GM19238 (cell line): Measurements from ENCODE around the gene KYNU.
"Not testable (repeated sequence)": the region's sequence is repeated elsewhere in the genome, so short reads cannot be mapped to it uniquely, and the experiment has no call there.

Source experiments
- DNase-seq: peaks from one replicate; pipeline ENCODE4 v3.0.0; 2011; ENCODE audit warnings: low spot score; ENCODE audit not compliant: insufficient read length

KYNU gene

DNA sequence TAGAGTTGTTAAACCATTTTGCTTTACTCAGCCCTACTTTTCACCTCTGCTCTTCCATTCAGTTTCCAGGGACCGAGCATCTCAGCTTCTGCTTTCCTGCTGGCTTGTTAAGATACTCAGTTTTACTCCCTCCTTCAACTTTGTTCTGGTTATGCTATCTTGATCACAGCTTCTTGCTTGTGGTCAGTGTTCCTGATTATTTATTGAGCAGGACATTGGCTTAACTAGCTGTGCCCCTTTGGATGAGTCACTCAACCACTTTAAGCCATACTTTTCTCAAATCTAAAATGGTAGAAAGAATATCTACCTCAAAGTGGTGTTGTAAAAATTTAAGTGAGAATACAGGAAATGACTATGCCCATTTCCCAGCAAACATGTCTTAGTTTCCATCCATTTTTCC, 124.0 kb downstream of the KYNU start:
- no peak for DNase-seq

DNA sequence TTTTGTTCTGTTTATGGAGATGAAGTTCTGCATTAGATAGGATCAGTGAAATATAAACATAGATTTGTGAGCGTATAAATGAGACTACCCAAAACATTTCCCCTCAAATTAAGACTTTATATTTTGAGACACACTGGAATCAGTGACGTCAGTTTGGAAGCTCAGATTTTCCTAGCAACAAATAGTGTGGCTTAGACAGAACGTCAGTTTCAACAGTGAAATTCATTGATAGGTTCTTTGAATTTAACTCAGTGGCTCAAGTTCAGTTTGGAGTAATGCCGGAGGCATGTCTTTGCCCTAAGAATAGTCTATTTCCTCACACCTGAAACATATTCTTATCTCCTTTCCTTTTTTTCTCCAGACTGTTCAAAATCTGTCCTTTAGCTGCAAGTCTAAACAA, 138.2 kb downstream of the KYNU start:
- DNase-seq, result no peak

DNA sequence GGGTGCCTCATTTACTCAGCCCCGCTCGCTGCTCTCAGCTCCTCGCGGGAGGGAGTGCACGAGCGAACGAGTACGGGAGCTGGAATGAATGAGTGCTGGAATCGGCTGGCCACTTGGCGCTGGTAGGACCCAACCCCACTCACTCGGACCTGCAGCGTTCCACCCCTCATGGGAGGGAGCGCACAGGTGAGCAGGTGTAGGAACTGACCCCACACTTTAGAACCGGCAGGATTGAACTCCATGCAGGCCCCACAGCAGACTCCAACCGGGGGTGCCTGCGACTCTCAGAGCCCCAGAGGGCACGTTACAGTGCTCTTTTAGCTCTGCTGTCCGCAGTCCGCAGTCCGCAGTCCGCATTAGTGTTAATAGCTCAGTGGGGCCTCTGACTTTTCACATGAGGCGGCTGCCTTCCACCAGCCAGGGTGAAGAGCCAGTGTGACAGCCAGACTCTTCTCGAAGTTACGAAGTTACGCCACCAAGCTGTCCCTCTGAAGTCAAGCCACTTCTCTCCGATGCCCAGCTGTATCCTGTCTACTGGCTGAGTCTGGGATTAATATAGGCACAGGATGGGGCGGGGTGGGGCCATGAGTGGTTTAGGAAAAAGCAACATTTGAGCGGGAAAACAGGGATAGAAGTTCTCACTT, 149.1 kb downstream of the KYNU start:
- DNase-seq, result no peak

DNA sequence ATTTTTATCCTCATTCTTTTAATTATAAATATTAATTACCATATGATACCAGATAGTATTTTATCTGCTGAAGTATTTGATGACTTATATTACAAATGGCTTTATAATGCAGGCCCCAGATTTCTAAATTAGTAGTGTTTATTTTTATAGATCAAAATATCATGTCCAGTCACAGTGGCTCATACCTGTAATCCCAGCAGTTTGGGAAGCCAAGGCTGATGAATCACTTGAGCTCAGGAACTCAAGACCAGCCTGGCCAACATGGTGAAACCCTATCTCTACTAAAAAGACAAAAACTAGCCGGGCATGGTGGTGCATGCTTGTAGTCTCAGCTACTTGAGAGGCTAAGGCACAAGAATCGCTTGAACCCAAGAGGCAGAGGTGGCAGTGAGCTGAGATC, 151.7 kb downstream of the KYNU start:
- DNase-seq, result no peak

DNA sequence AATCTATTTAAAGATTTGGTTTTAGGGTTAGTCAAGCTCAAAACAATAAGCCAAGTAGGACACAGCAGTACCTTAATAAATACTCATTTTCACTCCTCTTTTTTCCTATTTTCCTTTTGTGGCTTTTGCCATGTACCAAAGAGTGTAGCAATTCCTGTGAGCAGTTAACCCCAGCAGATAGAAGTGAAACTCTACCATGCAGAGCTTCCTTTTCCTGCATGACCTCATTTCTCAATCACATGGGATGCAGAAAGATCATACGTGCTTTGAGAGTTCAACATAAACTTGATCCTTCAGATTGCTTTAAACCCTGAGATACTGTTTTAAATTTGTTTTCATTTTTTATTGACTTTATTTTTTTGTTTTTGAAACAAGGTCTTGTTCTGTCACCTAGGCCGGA, 152.7 kb downstream of the KYNU start:
- DNase-seq, result no peak

DNA sequence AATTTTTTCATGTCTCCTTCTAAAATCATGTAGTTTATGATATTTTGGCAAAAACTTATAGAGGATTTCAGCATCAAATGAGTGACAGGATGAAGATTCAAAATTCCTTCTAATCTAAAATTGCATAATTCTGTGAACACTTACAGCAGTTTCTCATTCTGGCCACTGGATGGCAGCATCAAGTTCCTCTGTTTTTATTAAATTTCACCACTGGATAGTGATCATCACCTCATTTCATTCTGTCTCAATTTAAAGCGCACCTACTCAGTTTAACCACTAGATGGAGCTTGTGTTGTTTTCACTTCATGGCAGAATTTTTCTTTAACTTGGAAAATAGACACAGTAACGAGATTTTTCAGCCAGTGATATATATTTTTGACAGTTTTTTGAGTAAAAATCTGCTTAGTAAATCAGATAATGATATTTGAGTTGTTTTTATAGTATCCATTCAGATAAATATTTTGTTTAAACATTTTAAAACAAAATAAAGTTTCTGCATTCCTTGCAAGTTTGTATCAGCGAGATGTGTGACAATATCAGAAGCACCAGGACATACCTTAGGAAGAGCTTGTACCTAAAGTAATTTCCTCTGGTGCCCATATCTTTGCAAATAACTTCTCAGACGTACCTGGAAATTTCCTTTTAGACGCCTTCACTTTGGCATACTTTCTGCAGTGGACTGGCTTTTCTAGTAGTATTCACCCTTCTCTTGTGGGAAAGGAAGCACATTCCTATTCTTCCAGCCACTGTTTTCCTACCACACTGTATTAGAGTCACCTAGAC, 157.0 kb downstream of the KYNU start:
- no peak for DNase-seq

DNA sequence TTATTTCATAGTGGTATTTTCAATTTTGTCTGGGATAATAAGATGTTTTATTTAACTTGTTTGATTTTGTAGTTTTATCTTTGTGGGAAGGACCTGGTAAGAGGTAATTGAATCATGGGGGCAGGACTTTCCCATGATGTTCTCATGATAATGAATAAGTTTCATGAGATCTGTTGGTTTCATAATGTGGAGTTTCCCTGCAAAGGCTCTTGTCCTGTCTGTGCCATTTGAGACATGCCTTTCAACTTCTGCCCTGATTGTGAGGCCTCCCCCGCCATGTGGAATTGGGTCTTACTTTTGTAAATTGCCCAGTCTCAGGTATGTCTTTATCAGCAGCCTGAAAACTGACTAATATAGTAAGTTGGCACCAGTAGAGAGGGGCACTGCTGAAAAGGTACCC, 174.0 kb downstream of the KYNU start:
- no peak for DNase-seq

DNA sequence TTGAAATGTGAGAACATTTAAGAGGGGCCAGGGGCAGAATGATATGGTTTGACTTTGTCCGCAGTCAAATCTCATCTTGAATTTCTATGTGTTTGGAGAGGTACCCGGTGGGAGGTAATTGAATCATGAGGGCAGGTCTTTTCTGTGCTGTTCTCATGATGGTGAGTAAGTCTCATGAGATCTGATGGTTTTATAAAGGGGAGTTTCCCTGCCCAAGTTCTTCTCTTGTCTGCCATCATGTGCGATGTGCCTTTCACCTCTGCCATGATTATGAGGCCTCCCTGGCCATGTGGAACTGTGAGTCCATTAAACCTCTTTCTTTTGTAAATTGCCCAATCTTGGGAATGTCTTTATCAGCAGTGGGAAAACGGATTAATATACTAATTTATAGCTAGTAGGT, 176.0 kb downstream of the KYNU start:
- DNase-seq, result not testable (repeated sequence)

DNA sequence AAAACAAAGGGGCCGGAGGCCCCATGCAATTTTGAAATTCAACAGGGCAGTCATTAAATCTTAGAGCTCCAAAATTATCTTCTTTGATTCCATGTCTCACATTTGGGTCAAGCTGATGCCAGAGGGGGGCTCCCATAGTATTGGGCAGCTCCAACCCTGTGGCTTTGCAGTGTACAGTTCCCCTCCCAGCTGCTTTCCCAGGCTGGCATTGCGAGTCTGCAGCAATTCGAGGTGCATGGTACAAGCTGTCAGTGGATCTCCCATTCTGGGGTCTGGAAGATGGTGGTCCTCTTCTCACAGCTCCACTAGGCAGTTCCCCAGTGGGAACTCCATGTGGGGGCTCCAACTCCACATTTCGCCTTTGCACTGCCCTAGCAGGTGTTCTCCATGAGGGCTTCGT, 179.1 kb downstream of the KYNU start:
- DNase-seq, result no peak

DNA sequence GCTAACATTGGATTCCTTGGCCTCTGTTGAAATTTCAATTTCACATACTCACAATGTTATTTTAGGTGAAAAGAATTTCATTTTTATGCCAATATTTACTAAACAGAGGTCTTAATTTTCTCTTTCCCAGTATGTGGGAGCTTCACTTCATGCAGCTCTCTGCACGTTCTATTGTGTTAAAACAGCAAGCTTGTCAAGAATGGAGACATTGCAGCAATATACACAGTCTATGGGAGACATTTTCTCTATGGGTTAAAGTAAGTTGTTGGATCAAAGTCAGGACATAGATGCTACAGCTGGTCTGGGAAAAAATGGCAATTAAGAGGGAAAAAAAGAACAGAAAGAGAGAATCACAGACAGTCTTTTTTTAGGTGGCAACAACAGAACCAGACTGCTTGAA, 181.4 kb downstream of the KYNU start:
- no peak for DNase-seq

DNA sequence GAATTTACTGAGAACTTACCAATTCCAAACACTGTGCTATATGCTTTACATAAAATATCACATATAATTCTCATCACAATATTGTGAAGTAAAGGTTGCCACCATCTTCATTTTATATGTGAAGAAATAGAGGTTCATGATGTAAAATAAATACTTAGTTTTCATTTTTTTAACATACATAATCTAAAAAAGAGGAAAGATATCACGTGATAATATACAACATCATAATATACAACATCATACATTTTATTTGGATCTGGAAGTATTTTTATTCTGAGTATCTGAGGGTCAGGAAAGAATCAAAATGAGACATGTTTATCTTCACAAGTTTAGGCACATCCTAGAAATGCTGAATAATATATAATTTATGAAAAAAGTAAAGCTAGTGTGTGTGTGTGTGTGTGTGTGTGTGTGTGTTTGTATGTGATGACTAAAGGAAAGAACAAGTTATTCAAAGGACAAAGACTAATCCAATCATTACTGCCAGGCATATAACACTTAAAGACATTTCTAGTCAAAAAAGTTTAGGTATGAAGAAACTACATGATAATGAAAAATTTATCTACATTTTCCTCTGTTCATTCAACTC, 186.2 kb downstream of the KYNU start:
- DNase-seq, result no peak

DNA sequence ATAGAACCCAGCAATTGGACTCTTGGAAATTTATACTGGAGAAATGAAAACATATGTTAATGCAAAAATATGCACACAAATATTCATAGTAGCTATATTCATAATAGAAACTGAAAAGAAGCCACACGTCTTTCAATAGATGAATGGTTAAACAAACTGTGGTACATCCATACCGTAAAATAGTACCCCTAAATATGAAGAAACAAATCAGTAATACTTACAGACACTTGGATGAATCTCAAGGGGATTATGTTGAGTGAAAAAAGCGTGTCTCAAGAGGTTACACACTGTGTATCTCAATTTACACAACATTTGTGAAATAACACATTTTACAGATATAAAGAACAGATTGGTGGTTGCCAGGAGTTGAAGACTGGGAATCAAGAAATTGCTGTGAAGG, 190.6 kb downstream of the KYNU start:
- no peak for DNase-seq

DNA sequence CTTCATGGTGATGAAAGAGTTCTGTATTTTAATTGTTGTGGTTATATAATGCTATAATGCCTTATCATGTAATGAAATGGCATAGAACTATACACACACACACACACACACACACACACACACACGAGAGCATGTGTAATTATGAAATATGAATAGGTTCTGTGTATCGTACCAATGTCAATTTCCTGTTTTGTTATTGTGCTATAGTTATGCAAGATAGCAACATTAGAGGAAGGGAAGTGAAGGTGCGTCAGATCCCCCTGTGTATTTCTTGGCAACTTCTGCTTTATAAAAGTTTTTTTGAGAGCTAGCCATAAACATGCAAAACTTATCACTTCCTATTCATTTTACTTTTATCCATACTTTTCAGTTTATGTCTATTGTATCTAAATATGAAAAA, 191.0 kb downstream of the KYNU start:
- no peak for DNase-seq

DNA sequence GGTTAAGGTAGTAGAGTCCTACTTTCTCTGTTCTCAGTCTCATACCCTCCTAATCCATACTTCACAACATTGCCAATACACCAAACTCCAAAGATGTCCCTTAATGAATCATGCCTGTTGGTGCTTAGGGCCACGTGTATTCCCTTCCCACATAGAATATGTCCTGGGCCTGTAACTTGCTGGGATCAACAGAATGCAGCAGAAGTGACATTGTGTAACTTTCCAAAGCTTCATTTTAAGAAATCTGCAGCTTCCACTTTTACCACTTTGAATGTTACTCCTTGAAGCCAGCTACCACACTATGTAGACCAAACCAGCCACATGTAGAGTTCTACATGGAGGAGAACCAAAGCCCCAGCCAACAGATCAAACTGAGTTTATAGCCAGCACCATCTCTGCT, 193.2 kb downstream of the KYNU start:
- no peak for DNase-seq

DNA sequence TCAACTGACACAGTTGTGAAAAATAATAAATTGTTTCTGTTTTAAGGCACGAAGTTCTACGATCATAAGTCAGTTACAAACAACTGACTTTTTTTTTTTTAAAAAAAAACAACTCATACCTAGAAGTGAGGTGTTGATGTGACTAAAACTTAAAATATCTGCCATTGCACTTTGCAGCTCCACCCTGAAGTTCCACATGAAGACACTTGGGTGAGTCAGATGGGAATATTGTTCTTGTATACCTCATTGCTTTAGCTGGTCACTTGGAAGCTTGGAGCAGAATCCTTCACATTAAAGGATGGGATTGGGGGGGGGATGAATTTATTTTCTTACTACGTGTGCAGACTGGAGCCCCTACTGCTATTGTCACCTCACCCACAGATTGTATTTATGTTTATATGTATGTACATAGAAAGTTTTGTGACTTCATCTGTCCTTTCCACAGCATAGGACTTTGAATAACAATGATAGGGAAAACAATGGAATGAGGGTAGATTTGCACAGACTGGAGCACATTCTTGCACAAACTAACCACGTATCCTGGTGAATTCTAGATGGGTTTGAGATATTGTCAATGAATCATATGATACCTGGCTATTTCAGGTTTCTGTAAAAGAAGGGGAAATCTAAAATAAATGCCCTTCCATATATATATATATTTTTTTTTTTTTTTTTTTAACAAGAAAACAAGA, 193.9 kb downstream of the KYNU start:
- DNase-seq, result no peak

DNA sequence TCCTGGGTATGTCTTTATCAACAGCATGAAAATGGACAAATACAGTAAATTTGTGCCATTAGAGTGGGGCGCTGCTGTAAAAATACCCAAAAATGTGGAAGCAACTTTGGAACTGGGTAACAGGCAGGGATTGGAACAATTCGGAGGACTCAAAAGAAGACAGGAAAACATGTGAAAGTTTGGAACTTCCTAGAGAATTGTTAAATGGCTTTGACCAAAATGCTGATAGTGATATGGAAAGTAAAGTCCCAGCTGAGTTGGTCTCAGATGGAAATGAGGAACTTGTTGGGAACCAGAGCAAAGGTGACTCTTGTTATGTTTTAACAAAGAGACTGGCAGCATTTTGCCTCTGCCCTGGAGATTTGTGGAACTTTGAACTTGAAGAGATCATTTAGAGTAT, 197.4 kb downstream of the KYNU start:
- DNase-seq, result not testable (repeated sequence)

DNA sequence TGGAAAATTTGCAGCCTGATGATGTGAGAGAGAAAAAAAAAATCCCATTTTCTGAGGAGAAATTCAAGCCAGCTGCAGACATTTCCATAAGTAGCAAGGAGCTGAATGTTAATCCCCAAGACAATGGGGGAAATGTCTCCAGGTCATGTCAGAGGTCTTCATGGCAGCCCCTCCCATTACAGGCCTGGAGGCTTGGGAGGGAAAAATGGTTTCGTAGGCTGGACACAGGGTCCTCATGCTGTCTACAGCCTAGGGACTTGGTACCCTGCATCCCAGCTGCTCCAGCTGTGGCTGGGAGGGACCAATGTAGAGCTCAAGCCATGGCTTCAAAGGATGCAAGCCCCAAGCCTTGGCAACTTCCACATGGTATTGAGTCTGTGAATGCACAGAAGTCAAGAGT, 198.2 kb downstream of the KYNU start:
- no peak for DNase-seq

DNA sequence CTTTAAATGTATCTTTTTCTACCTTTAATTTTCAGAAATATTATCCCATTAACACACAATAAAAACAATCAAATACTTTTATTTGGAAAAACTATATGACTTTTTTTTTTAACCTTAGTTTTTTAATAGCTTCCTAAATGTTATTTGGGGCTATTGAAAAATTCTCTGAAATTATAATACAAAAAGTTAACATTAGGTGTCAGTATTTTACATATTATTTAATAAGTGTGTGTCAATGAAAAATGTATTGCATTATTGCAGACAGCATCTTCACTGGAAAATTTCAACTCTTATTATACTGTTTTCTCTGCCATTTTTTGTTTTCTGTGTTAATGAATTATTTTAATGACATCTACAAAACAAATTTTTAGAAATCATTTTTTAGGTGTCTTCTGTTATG, 200.6 kb downstream of the KYNU start:
- DNase-seq, result no peak

DNA sequence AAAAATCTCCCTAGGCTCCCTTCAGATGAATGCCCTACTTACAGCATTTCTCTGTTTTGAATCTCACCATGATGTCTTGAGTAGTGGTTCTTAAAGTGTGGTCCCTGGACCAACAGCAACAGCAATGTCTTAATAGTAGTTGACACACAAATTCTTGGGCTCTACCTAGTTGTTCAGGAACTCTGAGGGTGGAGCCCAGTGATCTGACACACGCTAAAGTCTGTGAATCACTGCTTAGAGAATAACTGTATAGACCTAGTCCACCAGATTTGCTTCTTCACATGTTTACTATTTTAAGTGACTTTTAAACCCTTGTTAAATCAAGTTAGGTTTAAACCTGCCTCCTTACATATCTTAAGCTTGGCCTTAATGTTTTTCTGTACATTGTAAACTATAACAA, 204.2 kb downstream of the KYNU start:
- no peak for DNase-seq

DNA sequence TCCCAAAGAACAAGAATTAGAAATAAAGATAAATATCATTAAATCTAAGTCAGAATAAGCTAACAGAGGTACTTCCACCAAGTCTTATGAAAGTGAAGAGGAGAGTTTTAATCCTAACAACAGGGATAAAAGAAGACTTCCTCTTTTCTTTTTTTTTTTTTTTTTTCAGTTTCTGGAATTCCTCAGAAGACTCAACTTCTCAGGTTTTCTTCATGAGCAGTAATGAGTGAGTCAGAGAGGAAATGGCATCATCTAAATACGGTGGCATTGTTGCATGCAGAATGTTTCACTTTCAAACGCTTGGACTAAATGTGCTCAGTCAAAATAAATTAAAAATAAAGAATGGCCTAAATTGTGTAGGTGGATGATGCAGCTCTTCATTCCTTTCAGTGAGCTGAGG, 206.2 kb downstream of the KYNU start:
- DNase-seq, result no peak

DNA sequence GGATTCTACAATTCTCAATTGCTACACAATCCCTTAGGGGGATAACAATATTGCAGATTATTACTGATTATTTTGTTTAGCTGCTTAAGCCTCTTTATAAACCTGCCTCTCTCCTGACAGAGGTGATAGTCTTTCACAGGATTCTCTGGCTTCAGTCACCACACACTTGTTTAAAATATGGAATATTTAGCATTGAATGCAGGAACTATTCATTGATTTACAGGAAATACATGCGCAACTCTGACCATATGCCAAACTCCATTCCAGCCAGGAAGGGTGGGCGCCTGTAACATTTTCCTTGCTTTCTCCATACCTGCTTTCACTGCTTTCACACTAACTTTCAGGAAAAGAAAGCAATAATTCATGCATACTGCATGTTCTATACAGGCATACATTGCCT, 207.0 kb downstream of the KYNU start:
- DNase-seq, result no peak

DNA sequence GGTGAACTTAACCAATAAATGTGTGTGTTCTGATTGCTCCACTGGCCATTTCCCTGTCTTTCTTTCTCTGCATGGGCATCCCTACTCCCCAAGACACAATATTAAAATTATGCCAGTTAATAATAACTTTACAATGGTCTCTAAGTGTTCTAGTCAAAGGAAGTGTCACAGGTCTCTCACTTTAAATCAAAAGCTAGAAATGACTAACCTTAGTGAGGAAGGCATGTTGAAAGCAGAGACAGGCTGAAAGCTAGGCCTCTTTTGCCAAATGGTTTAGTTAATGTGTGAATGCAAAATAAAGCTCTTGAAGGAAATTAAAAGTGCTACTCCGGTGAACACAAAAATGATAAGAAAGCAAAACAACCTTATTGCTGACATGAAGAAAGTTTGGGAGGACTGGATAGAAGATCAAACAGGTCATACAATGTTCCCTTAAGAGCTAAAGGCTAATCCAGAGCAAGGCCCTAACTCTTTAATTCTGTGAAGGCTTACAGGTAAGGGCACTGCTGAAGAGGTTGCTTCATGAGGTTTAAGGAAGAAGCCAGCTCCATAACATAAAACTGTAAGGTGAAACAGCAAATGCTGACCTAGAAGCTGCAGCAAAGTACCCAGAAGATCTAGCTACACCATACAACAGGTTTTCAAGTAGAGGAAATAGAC, 207.8 kb downstream of the KYNU start:
- no peak for DNase-seq
